Left colon (tissue), 2 donors: ENCODE results near the gene ANK2. TPM values are rescaled to one million over a fixed set of nuclear protein-coding genes. Genes with fewer than 3 reads are reported as not detected.

Experiments used
- ATAC-seq: fragments of 200-7000 bp; cut with Tn5 transposase; one replicate; pipeline ENCODE4 v1.9.1; 2020; ENCODE audit warnings: mild to moderate bottlenecking, moderate library complexity
- DNase-seq, 2 donors: peaks; one replicate each; pipeline ENCODE4 v3.0.0-alpha.2; 2020
- intact Hi-C, 2 donors: fragments of 100-400 bp; cut with DNase I in 1 of 2; cut with micrococcal nuclease in 1 of 2; formaldehyde crosslinking; loops; one replicate each; pipeline versions ENCODE4 v1.11.2 to v1.14.0; 2022; cut with DNase I, micrococcal nuclease
- long read RNA-seq: library from polyadenylated mRNA; unstranded; transcript quantifications from one replicate; pipeline ENCODE4 v2.0.0, GENCODE V29; 2021
- total RNA-seq, 2 donors: library from RNA; stranded (reverse); fragmentation: NEBNext Ultra II Directional; extraction: Animal tissue kit (Norgen Biotek cat#: 25700); gene quantifications; one replicate each; pipeline ENCODE4 v1.2.1, GENCODE V29; 2021
- donor health status: DM: no; HTN: no; CAD: no.
- donor health status: DM: yes; HTN: yes; CAD: no.

The ANK2 gene
- total RNA-seq: 10 to 100 TPM in 1 of 2 donors, 1 to 10 TPM in 1; 7.4 to 15.1 TPM
- long read RNA-seq, partial matches to known transcripts: 0 of 2 reads
- long read RNA-seq, other reads (novel, unspliced or antisense): 2 of 2 reads

- no peak for ATAC-seq
- intact Hi-C loops: no loop called here
- DNase-seq: no peak
Observed at GRCh38 chr4:113049421-113050370, at the start of gene ANK2. Gene ANK2 (plus strand): TSS chr4:113049653. CDS start chr4:113049729, 76 bp downstream.

- no peak for DNase-seq
- intact Hi-C loops: no loop called here
- no peak for ATAC-seq
Observed at GRCh38 chr4:113003841-113004240, 45.6 kb upstream of the ANK2 start.

- DNase-seq (no peak), ATAC-seq (no peak)
- intact Hi-C loops: no loop called here
Observed at GRCh38 chr4:113004655-113005054, 44.8 kb upstream of the ANK2 start.

GRCh38 chr4:113006632-113007031 lies 42.8 kb upstream of the ANK2 start:
- ATAC-seq (no peak), DNase-seq (no peak)
- intact Hi-C loops: no loop called here

GRCh38 chr4:113007151-113007550 lies 42.3 kb upstream of the ANK2 start:
- ATAC-seq (no peak), DNase-seq (no peak)
- intact Hi-C loops: no loop called here

GRCh38 chr4:113008135-113008534 lies 41.3 kb upstream of the ANK2 start:
- no peak for ATAC-seq
- DNase-seq: no peak
- intact Hi-C loops: no loop called here

GRCh38 chr4:113008716-113009115 lies 40.7 kb upstream of the ANK2 start:
- no peak for ATAC-seq
- no peak for DNase-seq
- intact Hi-C loops: no loop called here

- DNase-seq (no peak), ATAC-seq (no peak)
- intact Hi-C loops: no loop called here
Observed at GRCh38 chr4:113009461-113009860, 40.0 kb upstream of the ANK2 start.

GRCh38 chr4:113012122-113012725 lies 37.2 kb upstream of the ANK2 start:
- ATAC-seq (no peak), DNase-seq (no peak)
- intact Hi-C loops: no loop called here

- ATAC-seq (no peak), DNase-seq (no peak)
- intact Hi-C loops: no loop called here
Observed at GRCh38 chr4:113012786-113013185, 36.7 kb upstream of the ANK2 start.

GRCh38 chr4:113013751-113014150 lies 35.7 kb upstream of the ANK2 start:
- ATAC-seq: no peak

GRCh38 chr4:113016377-113016776 lies 33.1 kb upstream of the ANK2 start:
- ATAC-seq: no peak
- no peak for DNase-seq
- intact Hi-C loops: no loop called here

More at GRCh38 chr4:113013751-113014150, 35.7 kb upstream of the ANK2 start:
- intact Hi-C loops: no loop called here
- DNase-seq: no peak

- DNase-seq: no peak
- no peak for ATAC-seq
- intact Hi-C loops: no loop called here
Observed at GRCh38 chr4:113020966-113021365, 28.5 kb upstream of the ANK2 start.

- intact Hi-C loops: no loop called here
- DNase-seq (no peak), ATAC-seq (no peak)
Observed at GRCh38 chr4:113024388-113024787, 25.1 kb upstream of the ANK2 start.

- ATAC-seq (no peak), DNase-seq (no peak)
- intact Hi-C loops: no loop called here
Observed at GRCh38 chr4:113025416-113025815, 24.0 kb upstream of the ANK2 start.

GRCh38 chr4:113026556-113026955 lies 22.9 kb upstream of the ANK2 start:
- no peak for ATAC-seq
- no peak for DNase-seq
- intact Hi-C loops: no loop called here

- ATAC-seq: no peak
- no peak for DNase-seq
- intact Hi-C loops: no loop called here
Observed at GRCh38 chr4:113028074-113028473, 21.4 kb upstream of the ANK2 start.

- intact Hi-C loops: no loop called here
- no peak for DNase-seq
- ATAC-seq: no peak
Observed at GRCh38 chr4:113031212-113031611, 18.2 kb upstream of the ANK2 start.

GRCh38 chr4:113040793-113041192 lies 8.7 kb upstream of the ANK2 start:
- no peak for DNase-seq
- ATAC-seq: no peak
- intact Hi-C loops: no loop called here

- no peak for DNase-seq
- ATAC-seq: no peak
- intact Hi-C loops: no loop called here
Observed at GRCh38 chr4:113042502-113042901, 7.0 kb upstream of the ANK2 start.
